Measurements from ENCODE around the gene GPATCH1. TPM values are rescaled to one million over a fixed set of nuclear protein-coding genes. Genes with fewer than 3 reads are reported as not detected.
"Not testable (repeated sequence)": the region's sequence is repeated elsewhere in the genome, so short reads cannot be mapped to it uniquely, and the experiment has no call there.

Gene GPATCH1
- total RNA-seq, 1 donor from 2014 or later = 15.6 TPM

GRCh38 chr19:33161201-33161600 is 80.2 kb downstream of the GPATCH1 start:
- Mint-ChIP-seq H3K27ac (no peak overlapping the region), H3K4me3 (ENCODE audit: low read depth) (no peak overlapping the region), H3K27me3 (no peaks in the 10 kb centered on the region), H3K9me3 (ENCODE audit: low read depth) (no peaks in the 10 kb centered on the region), H3K36me3 (ENCODE audit: insufficient read depth) (peaks cover 7% of the 10 kb centered on the region), H3K4me1 (ENCODE audit: low read depth) (no peaks in the 10 kb centered on the region)
- no peak for TF ChIP-seq CTCF (IDR thresholded peaks at IDR 0.05; ENCODE audit: unreplicated experiment)
- DNase-seq (ENCODE audit: low spot score, unreplicated experiment) = no peak

- peaks cover 9% of the 10 kb centered on the region for H3K9me3 Mint-ChIP-seq (ENCODE audit: low read depth)
- no peak for TF ChIP-seq CTCF (IDR thresholded peaks at IDR 0.05; ENCODE audit: unreplicated experiment)
- peaks cover 10% of the 10 kb centered on the region for H3K36me3 Mint-ChIP-seq (ENCODE audit: insufficient read depth)
- no peak overlapping the region for H3K27ac Mint-ChIP-seq
- H3K4me1 Mint-ChIP-seq (ENCODE audit: low read depth) = no peaks in the 10 kb centered on the region
- H3K4me3 Mint-ChIP-seq (ENCODE audit: low read depth) = no peak overlapping the region
- no peaks in the 10 kb centered on the region for H3K27me3 Mint-ChIP-seq
- DNase-seq (ENCODE audit: low spot score, unreplicated experiment) = no peak
Measured at GRCh38 chr19:33163481-33163880, 82.5 kb downstream of the GPATCH1 start.

- H3K4me1 Mint-ChIP-seq (ENCODE audit: low read depth); H3K27me3 Mint-ChIP-seq; H3K4me3 Mint-ChIP-seq (ENCODE audit: low read depth); H3K36me3 Mint-ChIP-seq (ENCODE audit: insufficient read depth); H3K27ac Mint-ChIP-seq; DNase-seq (ENCODE audit: low spot score, unreplicated experiment): not testable (repeated sequence)
- peaks cover 12% of the 10 kb centered on the region for H3K9me3 Mint-ChIP-seq (ENCODE audit: low read depth)
Measured at GRCh38 chr19:33166037-33166436, 85.1 kb downstream of the GPATCH1 start.

GRCh38 chr19:33167438-33167837 is 86.5 kb downstream of the GPATCH1 start:
- no peak for TF ChIP-seq CTCF (IDR thresholded peaks at IDR 0.05; ENCODE audit: unreplicated experiment)
- no peak overlapping the region for H3K4me3 Mint-ChIP-seq (ENCODE audit: low read depth)
- peaks cover 12% of the 10 kb centered on the region for H3K9me3 Mint-ChIP-seq (ENCODE audit: low read depth)
- no peaks in the 10 kb centered on the region for H3K27me3 Mint-ChIP-seq
- H3K4me1 Mint-ChIP-seq (ENCODE audit: low read depth) = peaks cover 1% of the 10 kb centered on the region
- DNase-seq (ENCODE audit: low spot score, unreplicated experiment) = no peak
- no peak overlapping the region for H3K27ac Mint-ChIP-seq
- H3K36me3 Mint-ChIP-seq (ENCODE audit: insufficient read depth) = peaks cover 8% of the 10 kb centered on the region

GRCh38 chr19:33168528-33168927 is 87.5 kb downstream of the GPATCH1 start:
- Mint-ChIP-seq H3K36me3 (ENCODE audit: insufficient read depth) (peaks cover 9% of the 10 kb centered on the region), H3K4me3 (ENCODE audit: low read depth) (no peak overlapping the region), H3K27me3 (no peaks in the 10 kb centered on the region), H3K27ac (no peak overlapping the region), H3K4me1 (ENCODE audit: low read depth) (peaks cover 3% of the 10 kb centered on the region), H3K9me3 (ENCODE audit: low read depth) (peaks cover 12% of the 10 kb centered on the region)
- TF ChIP-seq CTCF (IDR thresholded peaks at IDR 0.05; ENCODE audit: unreplicated experiment) = no peak
- no peak for DNase-seq (ENCODE audit: low spot score, unreplicated experiment)

- peaks cover 12% of the 10 kb centered on the region for H3K4me1 Mint-ChIP-seq (ENCODE audit: low read depth)
- H3K27ac Mint-ChIP-seq = no peak overlapping the region
- H3K4me3 Mint-ChIP-seq (ENCODE audit: low read depth) = no peak overlapping the region
- no peak for DNase-seq (ENCODE audit: low spot score, unreplicated experiment)
- H3K27me3 Mint-ChIP-seq = no peaks in the 10 kb centered on the region
- peaks cover 12% of the 10 kb centered on the region for H3K9me3 Mint-ChIP-seq (ENCODE audit: low read depth)
- TF ChIP-seq CTCF (IDR thresholded peaks at IDR 0.05; ENCODE audit: unreplicated experiment) = no peak
- H3K36me3 Mint-ChIP-seq (ENCODE audit: insufficient read depth) = peaks cover 7% of the 10 kb centered on the region
Measured at GRCh38 chr19:33171222-33171795, 90.3 kb downstream of the GPATCH1 start.

Measured in progenitor cell of endocrine pancreas (in vitro differentiated cells).